SH-SY5Y (cell line): ENCODE data around the gene SLC4A5.

Experiments
- GATA2 ChIP-seq: IDR thresholded peaks from 2 replicates; pipeline ENCODE4 v1.6.1; 2011; ENCODE audit warnings: mild to moderate bottlenecking, low read depth, low read length
- GATA3 ChIP-seq: IDR thresholded peaks from 2 replicates; pipeline ENCODE4 v1.6.1; 2011; ENCODE audit warnings: low read depth, mild to moderate bottlenecking, low read length, moderate library complexity

SLC4A5 gene

DNA sequence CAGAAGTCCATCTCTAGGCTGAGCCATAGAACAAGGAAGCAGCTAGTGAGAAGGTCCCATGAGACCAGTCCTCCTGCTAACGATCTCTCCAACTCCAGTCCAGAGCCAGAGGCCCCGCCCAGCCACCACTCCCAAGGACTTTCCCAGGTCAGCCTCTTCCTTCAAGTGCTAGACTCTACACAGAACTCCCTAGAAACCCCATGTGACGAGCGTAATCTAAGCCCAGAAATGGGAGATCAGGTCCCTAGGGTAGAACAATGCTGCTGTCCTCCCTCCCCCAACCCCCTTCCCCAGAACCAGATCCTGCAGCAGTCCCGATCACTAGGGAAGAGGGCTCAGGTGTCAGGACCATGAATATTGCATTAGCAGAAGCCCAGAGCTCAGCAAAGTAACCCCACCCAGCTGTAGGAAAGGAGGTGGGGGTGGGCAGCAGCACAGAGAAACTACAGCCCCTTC, 30.0 kb upstream of the SLC4A5 start:
- TF ChIP-seq GATA2 (no peak), GATA3 (no peak)

GRCh38 chr2:74372674-74373073, 29.5 kb upstream of the SLC4A5 start:
- TF ChIP-seq GATA2 (no peak), GATA3 (no peak)

- TF ChIP-seq GATA2 (no peak), GATA3 (no peak)
These were observed 28.2 kb upstream of the SLC4A5 start for GRCh38 chr2:74371421-74371820.

GRCh38 chr2:74369976-74370375, 26.8 kb upstream of the SLC4A5 start:
- TF ChIP-seq GATA3 (no peak), GATA2 (no peak)

DNA sequence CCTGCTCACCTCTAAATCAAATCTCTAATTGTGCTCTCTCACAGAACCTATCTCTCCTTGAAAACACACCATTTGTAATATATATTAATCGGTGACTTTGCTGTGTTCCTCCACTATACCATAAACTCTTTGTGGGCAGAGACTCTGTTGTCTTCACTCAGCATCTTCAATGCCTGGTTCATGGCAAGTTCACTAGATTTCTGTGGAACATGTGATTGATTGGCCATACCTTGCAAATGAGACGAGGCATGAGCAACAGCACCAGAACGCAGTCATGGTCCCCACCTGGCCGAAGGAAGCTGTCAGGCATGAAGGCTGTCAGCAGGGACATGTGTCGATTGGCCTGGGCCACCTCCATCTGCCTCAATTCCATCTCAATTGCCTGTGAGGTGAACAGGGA, 25.3 kb upstream of the SLC4A5 start:
- TF ChIP-seq GATA2, result no peak
- no peak for TF ChIP-seq GATA3

DNA sequence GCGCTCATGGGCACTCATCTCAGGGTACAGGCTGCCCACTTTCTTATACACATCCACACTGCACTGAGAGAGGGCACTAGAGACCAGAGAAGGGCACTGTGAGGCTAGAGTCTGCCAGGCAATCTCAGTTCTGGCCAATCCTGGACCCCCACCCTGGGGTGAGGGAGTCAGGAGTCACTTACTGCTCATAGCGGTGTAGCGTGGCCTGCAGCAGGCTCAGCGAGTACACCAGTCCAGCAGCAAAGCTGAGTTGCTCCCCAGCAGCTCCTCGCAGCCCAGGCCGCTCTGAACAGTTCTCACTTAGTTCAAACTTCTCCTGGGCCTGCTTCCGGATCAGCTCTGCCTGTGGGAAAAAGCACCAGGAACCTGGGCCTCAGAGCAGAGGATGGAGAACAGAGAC, 24.6 kb upstream of the SLC4A5 start:
- no peak for TF ChIP-seq GATA2
- no peak for TF ChIP-seq GATA3

DNA sequence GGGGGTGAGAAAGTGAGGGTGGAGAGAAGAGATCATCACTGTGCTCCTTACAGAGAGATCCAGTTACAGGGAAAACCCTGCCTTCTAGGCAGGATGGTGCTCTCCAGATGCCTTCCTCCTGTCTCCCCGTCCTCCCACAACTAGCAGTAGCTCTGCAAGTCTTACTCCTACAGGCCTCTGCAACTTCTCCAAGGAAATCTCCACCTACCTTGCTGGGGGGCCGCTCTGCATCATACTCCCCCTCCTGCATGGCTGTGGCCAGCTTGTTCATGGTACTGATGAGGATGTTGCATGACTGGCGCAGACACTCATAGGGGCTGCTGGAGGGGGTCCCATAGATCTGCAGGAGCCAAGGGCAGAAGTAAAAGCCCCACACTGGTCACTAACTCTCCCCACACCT, 22.8 kb upstream of the SLC4A5 start:
- TF ChIP-seq GATA2 (no peak), GATA3 (no peak)

DNA sequence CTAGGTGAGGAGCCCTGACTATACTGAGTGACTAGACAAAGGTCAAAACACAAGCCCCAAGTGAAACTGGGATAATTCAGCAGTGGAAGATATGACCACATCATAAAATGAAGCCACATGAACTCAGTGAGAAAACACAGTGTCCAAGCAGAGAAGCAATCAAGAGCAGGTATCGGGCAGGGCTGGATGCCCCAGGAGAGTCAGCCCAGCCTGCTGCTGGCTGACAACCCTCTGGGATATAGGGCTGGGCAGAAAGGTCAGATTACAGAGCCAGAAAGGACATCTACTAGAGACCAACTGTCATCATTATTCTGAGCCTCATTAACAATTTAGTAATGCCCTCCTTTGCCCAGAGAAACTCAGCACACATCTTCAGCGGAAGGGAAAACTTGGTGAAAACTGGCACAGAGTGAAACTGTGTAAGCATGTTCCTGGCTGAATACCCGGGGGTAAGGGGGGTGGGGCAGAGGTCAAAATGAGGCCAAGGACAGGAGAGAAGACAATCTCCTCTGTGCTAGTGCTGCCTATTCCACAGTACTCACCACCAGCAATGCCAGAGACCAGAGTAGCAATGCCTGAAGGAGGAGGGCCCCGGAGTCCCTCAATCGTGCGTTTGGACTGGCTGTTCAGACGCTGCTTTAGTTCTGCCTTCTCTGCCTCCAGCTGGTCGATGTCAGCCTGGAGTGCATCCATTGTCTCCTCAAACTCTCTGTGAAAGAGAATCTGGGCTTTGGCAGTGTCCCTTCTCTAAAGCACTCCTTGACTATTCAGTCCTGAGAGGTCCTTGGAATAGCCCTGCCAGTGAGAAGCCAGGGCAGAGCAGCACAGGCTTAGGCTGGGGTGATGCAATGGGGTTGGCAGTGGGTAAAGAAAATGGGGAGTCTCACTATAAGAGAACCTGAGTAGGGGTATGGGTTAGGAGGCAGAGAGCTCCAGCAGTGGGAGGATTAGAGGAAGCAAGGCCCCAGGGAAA, 21.6 kb upstream of the SLC4A5 start:
- TF ChIP-seq GATA3 (no peak), GATA2 (no peak)

GRCh38 chr2:74361327-74361726, 18.1 kb upstream of the SLC4A5 start:
- TF ChIP-seq GATA2 (no peak), GATA3 (no peak)

GRCh38 chr2:74357627-74358026, 14.4 kb upstream of the SLC4A5 start:
- TF ChIP-seq GATA3, result no peak
- no peak for TF ChIP-seq GATA2

- TF ChIP-seq GATA2 (no peak), GATA3 (no peak)
These were observed 6.7 kb upstream of the SLC4A5 start for GRCh38 chr2:74349889-74350288.

DNA sequence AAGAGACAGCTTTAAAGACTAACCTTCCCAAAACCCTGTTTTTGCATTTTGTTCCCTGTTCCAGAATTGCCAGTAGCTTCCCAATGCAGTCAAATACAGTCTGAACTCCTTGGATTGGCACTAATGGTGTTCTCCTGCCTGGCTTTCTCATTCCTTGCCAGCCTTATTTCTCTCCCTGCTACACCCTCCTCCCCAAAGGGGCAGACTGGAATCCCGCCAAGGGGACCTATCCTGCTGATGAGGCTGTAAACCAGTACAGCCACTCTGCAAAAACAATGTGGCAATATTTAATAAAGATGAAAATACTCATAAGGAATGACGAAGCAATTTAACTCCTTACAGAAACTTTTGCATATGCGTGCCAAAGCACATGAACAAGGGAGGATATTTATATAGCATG, 4.5 kb upstream of the SLC4A5 start:
- no peak for TF ChIP-seq GATA3
- no peak for TF ChIP-seq GATA2

DNA sequence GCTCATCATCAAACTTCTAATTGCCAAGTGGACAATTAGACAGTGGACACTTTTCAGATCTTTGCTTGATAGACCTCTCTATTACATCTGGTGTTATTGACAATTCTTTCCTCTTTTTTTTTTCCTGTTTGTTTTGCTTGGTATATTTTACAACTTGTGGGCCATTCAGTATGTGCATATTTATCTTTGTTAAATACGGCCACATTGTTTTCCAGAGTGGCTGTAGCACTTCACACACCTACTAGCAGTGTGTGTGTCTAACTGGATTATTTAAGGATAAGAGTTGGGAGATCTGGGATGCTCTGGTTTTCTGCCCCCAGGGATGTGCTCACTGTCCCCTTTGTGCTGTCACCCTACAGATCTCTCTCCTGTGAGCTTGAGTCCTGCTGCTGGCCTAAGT, 4.1 kb upstream of the SLC4A5 start:
- TF ChIP-seq GATA3 (no peak), GATA2 (no peak)

GRCh38 chr2:74345272-74345943, 2.2 kb upstream of the SLC4A5 start:
- TF ChIP-seq GATA3, result no peak
- TF ChIP-seq GATA2, result no peak

GRCh38 chr2:74334931-74335333, 8.3 kb downstream of the SLC4A5 start:
- TF ChIP-seq GATA2, result no peak
- TF ChIP-seq GATA3, result no peak
